Limb (tissue), 2 donors: ENCODE results near the gene P3H2.

ENCODE experiments used
- DNase-seq, 2 donors: peaks; one replicate each; pipeline ENCODE4 v3.0.0-alpha.2; 2016; ENCODE audit errors: extremely low spot score in 2 of 2

P3H2 gene

DNA sequence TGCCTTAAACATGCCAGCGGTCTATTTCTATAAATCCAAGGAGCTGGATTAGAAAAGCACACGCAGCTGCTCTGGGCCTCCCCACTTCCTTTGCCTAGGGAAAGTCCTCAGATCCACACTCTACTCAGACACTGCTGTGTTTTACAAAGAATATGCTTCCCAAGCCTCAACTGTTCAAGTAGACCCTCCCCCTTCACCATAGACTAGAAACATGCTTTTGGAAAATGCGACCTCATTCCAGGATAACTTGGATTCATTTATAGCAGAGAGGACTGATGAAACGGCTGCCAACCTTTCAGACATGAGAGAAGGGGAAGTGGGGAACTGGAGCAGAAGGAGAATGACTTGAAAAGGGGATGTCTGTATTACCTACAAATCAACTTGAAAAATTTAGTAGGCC is 64.0 kb downstream of the P3H2 start:
- no peak for DNase-seq

DNA sequence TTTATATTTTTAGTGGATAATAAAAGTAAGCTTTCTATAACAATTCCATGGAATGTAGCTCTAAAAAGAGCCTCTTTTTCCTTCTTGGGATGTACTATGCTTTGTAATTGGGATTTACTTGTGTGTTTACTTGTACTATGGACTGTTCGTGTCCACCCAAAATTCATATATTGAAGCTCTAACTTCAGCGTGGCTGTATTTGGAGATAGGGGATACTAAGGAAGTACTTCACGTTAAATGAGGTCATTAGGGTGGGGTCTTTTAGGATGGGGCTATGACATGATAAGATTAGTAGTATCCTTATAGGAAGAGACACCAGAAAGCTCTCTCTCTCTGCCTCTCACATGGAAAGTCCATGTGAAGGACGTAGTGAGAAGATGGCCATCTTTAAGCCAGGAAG is 64.9 kb downstream of the P3H2 start:
- DNase-seq, result no peak

DNA sequence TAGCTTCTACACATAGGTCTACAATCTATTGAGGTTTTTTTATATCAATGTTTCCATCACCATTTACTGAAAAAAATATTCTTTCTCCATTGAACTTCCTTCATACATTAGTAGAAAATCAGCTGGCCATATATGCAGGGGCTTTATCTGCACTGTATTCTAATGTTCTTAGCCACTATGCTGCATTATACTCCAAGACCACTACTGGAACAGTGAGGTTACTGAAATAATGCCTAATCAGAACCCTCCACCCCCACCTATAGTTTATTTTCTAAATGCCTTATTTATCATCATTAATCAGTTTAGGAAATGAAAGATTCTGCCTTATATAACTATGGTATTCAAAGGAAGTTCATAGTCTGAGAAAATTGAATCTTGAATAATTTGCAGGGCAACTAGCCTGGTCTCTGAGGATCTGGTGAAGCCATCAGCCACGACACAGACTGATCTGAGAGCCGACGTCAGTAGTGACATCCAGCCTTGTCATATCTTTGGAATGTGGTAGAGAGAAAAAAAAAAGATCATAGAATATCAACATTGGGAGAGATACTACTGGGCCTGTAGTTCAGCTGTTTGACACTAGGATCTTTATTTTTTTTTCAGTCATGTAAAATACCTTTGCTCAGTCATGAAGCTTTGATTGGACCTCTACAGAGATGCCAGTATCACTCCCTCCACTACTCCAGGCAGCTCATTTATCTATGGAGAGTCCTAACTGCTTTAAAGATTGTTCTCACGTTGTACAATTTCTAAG is 66.6 kb downstream of the P3H2 start:
- DNase-seq, result no peak

GRCh38 chr3:190051641-190052040 is 69.1 kb downstream of the P3H2 start:
- no peak for DNase-seq

DNA sequence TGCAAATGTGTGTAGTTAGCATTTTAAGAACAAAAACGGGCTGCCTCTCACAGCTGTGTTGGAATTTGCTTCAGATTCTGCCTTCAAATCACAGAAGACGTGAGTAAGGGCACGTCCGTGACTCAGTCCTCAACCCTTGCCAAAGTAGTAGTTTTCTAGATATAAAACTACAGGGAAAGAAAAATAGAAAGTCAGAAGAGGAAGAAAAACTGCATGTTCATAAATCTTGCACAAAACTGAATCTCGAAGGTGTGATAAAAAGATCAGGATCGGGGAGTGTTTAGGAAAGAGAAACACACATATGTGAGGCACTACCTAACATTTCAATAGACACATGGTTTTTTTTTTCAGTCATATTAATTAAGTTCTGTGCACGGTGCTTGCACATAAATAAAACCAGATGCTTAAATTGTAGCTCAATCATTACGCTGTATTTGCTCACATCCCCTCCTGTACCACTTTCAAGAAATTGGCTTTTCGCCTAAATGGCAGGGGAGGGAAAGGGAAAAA is 71.7 kb downstream of the P3H2 start:
- DNase-seq, result no peak

GRCh38 chr3:190044974-190045373 is 75.7 kb downstream of the P3H2 start:
- DNase-seq, result no peak

DNA sequence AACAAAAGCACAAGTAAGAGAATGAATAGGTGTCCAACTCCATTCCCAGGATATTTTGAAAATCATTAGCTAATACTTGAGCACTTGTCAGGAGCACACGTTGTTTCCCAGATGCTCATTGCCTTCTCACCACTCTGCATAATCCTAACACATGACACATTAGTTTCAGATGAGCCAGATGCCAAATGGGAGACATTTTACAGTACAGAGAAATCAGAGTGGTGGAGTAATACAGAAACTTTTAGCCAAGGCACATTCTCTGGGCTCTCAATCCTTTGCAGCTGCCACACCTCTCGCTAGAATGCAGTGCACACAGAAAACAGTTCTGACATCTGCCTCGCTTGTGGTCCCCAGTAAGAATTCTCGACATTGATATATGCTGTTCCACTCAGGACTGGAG is 76.6 kb downstream of the P3H2 start:
- peak in 1 of 2 donors; percentile 86 for DNase-seq

DNA sequence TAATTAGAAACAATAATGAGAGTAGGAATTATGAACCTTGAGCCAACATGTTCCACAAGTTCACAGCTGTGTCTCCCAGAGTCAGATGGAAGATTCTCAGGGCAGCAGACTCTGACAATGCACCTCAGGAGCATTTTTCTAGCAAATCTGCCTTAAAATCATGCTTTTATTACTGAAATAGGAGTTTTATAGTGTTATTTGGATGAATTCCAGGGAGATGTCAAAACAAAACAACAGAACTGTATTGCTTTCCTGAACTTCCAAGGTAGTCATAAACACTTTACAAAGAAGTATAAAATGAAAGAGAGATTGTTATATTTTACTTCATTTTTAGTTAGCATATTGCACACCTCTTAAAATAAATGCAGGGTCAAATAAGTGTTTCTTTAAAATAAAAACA is 77.0 kb downstream of the P3H2 start:
- DNase-seq, result no peak

GRCh38 chr3:190042558-190042957 is 78.1 kb downstream of the P3H2 start:
- no peak for DNase-seq

DNA sequence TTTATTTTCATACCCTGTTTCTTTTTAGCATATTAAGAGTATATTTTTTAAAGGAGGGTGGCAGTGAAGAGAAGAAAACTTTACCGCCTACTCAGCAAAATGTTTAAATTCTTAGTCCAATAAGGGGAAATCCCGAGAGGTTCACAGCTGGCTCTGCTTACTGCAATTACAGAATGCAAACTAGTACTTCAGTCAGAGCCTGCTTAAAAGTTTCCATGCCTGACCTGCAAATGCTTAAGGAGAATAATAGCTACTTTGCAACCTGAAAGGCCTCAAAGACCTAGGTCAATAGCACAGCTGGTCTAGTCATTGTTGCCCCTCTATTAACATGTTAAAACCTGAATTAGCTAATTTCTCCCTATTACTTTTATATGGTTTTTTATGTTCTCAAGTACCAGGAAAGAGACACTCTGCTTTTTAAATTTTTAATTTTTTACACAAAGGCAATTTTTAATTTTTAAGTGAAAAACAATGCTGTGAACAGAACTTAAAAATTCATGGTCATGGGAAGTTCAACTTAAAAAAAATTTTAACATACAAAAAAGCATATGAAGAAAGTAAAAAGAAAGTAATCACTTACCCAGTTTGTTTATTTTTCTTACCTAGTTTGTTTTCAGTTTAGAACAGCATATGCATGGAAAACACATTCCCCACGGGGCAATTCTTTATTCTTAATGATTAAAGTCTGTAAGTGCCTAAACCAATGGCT is 79.2 kb downstream of the P3H2 start:
- no peak for DNase-seq

- no peak for DNase-seq
Measured at GRCh38 chr3:190040145-190040544, 80.6 kb downstream of the P3H2 start.

DNA sequence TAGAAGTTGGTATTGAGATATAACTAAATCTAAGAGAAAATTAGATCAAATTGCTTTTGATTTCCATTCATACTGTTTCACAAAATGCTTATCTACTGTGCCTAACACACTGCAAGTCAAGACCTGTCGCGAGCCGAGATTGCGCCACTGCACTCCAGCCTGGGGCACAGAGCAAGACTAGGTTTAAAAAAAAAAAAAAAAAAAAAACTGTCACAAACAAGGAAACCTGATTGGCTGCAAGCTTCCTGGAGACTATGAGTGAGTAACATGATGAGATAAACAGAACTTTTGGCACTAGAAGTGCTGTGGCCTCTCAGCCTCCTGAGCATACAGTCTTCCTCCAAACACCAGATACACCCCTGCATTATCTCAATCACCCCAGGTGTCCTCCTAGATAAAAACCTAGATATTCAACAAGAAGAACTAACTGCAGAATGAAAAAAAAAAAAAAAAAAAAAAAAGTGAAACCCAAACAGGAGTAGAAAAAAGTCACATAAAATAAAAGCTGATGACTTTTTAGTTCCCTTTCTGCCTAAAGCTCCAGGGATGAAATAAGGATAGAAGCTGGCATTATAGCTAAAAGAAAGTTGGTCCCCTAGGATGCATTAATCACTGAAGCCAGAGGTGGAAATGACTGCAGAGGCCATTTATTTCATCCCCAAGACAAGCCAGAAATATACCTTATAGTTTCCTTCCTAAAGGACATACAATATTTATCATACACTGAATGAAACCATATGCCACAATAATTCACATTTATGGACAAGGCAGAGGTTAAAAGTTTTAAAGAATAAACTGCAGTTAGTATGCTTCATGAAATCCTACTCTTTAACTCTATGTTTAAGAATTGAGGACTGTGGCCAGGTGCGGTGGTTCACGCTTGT is 82.4 kb downstream of the P3H2 start:
- no peak for DNase-seq

- DNase-seq, result no peak
Measured at GRCh38 chr3:190036631-190037030, 84.1 kb downstream of the P3H2 start.

DNA sequence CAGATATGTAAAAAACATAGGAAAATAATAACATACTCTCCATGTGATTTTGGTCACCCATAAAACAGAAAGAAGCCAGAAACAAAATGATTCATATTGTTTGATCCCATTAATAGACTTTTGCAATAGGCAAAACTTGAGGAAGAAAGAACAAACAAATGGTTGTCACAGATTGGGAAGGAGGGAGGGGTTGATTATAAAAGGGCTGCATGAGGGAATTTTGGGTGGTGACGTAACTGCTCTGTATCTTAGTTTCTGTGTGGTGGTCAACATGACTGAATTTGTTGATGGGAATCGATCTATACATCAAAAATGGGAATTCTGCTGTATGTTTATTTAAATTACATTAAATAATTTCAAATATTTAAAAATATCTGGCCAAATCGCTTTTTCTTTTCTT is 86.3 kb downstream of the P3H2 start:
- no peak for DNase-seq

GRCh38 chr3:190032923-190033322 is 87.8 kb downstream of the P3H2 start:
- no peak for DNase-seq

GRCh38 chr3:190031887-190032752 is 88.6 kb downstream of the P3H2 start:
- no peak for DNase-seq

DNA sequence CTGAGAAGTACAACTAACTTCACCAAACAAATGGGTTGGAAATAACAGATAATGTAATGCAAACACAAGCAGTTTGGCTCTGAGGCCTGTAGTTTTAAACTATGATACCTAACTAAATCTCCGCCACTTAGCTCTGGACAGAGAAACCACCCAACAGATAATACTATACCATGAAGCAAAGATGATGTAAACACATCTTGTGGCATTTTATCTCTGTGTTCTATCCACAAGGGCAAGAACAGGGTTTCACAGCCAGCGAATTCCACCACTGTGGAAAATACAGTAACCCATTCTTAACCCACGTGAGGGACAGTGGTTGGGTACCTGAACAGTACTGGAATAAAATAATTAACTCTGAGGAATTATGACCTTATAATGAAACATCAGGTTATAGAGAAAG is 93.6 kb downstream of the P3H2 start:
- no peak for DNase-seq

DNA sequence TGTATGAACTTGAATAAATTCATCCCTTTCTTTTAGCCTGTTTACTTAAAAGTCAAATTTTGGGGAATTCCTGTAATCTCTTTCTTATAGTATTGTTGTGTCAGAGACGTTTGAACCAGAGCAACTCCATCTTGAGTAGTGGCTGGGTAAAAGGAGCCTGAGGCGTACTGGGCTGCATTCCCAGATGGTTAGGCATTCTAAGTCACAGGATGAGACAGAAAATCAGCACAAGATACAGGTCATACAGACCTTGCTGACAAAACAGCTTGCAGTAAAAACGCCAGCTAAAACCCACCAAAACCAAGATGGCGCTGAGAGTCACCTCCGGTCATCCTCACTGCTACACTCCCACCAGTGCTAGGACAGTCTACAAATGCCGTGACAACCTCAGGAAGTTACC is 94.5 kb downstream of the P3H2 start:
- no peak for DNase-seq

GRCh38 chr3:190024912-190025311 is 95.8 kb downstream of the P3H2 start:
- DNase-seq, result no peak

DNA sequence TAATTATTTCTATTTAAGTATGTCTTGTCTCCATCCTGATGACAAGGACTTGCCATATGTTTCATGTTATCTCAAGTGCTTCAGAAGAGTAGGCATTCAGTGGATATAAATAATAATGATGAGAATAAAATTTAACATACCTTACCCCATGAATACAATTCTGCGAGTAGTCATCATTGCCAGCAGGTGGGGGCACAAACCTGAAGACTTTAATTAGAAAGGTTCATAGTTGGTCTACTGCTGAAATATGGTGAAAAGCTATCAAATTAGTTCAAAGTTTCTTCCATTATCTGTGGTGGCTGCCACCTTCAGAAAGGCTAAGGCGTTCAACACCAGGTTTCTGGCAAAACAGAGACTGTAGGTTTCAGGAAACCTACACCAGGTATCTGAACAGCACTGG is 100.9 kb downstream of the P3H2 start:
- DNase-seq, result no peak

DNA sequence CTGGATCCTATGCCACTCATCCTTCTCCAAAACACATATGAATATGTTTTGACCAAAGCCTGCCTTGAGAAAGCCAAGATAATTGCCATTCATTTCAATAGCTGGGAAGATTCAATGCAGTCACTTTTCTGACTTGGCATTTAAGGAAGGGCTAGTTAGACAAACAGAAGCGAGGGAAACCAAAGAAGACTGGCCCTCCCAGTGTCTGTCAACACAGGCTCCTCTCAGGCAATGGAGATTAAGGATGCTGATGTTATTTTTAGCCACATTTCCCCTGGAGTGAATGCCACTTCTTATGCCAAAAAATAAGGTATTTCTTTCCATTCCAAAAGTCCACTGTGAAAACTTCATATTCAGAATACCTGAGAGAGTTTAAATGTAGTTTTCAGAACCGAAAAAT is 101.7 kb downstream of the P3H2 start:
- DNase-seq, result no peak
